Aorta (tissue), 5 donors: ENCODE data around the gene TESPA1. TPM values are rescaled to one million over a fixed set of nuclear protein-coding genes. Genes with fewer than 3 reads are reported as not detected.

Source experiments
- ATAC-seq: fragments of 200-7000 bp; cut with Tn5 transposase; one replicate; pipeline ENCODE4 v1.9.1; 2022; ENCODE audit warnings: moderate library complexity; ENCODE audit not compliant: low FRiP score
- DNase-seq, 2 donors: peaks; one replicate each; pipeline ENCODE4 v3.0.0-alpha.2; 2020
- H3K27ac ChIP-seq, 2 donors: one replicate each; pipeline ENCODE4 v1.5.1; 2013; ENCODE audit warnings: low read length in 2 of 2, mild to moderate bottlenecking in 2 of 2, moderate library complexity in 2 of 2, control low read depth in 1 of 2, inconsistent platforms in 1 of 2, low read depth in 1 of 2
- H3K27me3 ChIP-seq, 2 donors: one replicate each; pipeline ENCODE4 v1.6.1; 2013; ENCODE audit warnings: control low read depth in 1 of 2, low read length in 1 of 2, mild to moderate bottlenecking in 1 of 2, moderate library complexity in 1 of 2; ENCODE audit not compliant: insufficient read depth in 2 of 2, control insufficient read depth in 1 of 2
- H3K36me3 ChIP-seq, 2 donors: one replicate each; pipeline ENCODE4 v1.6.1; 2013; ENCODE audit warnings: control low read depth in 1 of 2, low read length in 1 of 2, mild to moderate bottlenecking in 1 of 2; ENCODE audit not compliant: insufficient read depth in 2 of 2, control insufficient read depth in 1 of 2
- H3K4me1 ChIP-seq, 2 donors: one replicate each; pipeline ENCODE4 v1.6.1; 2013; ENCODE audit warnings: low read length in 2 of 2, control low read depth in 1 of 2, mild to moderate bottlenecking in 1 of 2, moderate library complexity in 1 of 2; ENCODE audit not compliant: insufficient read depth in 2 of 2, control insufficient read depth in 1 of 2
- H3K4me3 ChIP-seq, 2 donors: one replicate each; pipeline ENCODE4 v1.5.1; 2013; ENCODE audit warnings: low read length in 2 of 2, control low read depth in 1 of 2, mild to moderate bottlenecking in 1 of 2
- H3K9me3 ChIP-seq: one replicate; pipeline ENCODE4 v1.6.1; 2013; ENCODE audit warnings: mild to moderate bottlenecking, low read length; ENCODE audit not compliant: control insufficient read depth
- WGBS, 2 donors: extraction: QIAGEN DNeasy Blood & Tissue Kit; methylation state at CpG; one replicate each; pipeline ENCODE4 v1.1.7; 2013; 5-methylcytosine and 5-hydroxymethylcytosine counted together
- intact Hi-C, 2 donors: fragments of 100-400 bp; cut with DNase I; formaldehyde crosslinking; loops; one replicate each; pipeline versions ENCODE4 v1.14.2 to v1.15.0; 2022
- polyA plus RNA-seq, 2 donors: library from polyadenylated mRNA; stranded (reverse); fragments of 200-250 nt; gene quantifications; one replicate each; pipeline ENCODE4 v1.2.3, GENCODE V29; 2013
- total RNA-seq, 2 donors: library from RNA; stranded (reverse); fragmentation: NEBNext Ultra II Directional; extraction: Animal tissue kit (Norgen Biotek cat#: 25700); gene quantifications; one replicate each; pipeline ENCODE4 v1.2.1, GENCODE V29; 2021
- donor health status: healthy with polysubstance abuse.
- donor health status: Bipolar disorder and iron deficiency.
- donor health status: DM: no; HTN: no; CAD: no.
- donor health status: DM: no; HTN: no; CAD: no.
- donor health status: DM: yes; HTN: yes; CAD: no.

TESPA1 gene
- total and polyA plus RNA-seq, 4 donors = 0.26 to 2.1 (median 1.0) TPM

GRCh38 chr12:54932691-54933090 lies 51.9 kb downstream of the TESPA1 start:
- no peak overlapping the region for H3K4me3 ChIP-seq
- no peaks in the 10 kb centered on the region for H3K27me3 ChIP-seq
- H3K36me3 ChIP-seq = no peaks in the 10 kb centered on the region
- no peaks in the 10 kb centered on the region for H3K9me3 ChIP-seq
- H3K27ac ChIP-seq = no peak overlapping the region
- DNase-seq (no peak), ATAC-seq (no peak)
- intact Hi-C loops = no loop called here
- H3K4me1 ChIP-seq = no peaks in the 10 kb centered on the region
- 47 to 55% methylated on average over 2 of the region's 2 CpGs for WGBS, 2 donors

- Histone ChIP-seq H3K36me3 (no peaks in the 10 kb centered on the region), H3K4me3 (no peak overlapping the region), H3K9me3 (no peaks in the 10 kb centered on the region), H3K4me1 (no peaks in the 10 kb centered on the region), H3K27ac (no peak overlapping the region), H3K27me3 (no peaks in the 10 kb centered on the region)
- whole genome bisulfite sequencing, 2 donors = 94 to 95% methylated on average over 4 of the region's 4 CpGs
- intact Hi-C loops = no loop called here
- ATAC-seq (no peak), DNase-seq (no peak)
Observed at GRCh38 chr12:54932038-54932437, 52.5 kb downstream of the TESPA1 start.

GRCh38 chr12:54929998-54930397 lies 54.6 kb downstream of the TESPA1 start:
- intact Hi-C loops = no loop called here
- Histone ChIP-seq H3K27ac (no peak overlapping the region), H3K4me1 (no peaks in the 10 kb centered on the region), H3K4me3 (no peak overlapping the region), H3K9me3 (no peaks in the 10 kb centered on the region), H3K36me3 (no peaks in the 10 kb centered on the region), H3K27me3 (no peaks in the 10 kb centered on the region)
- no peak for ATAC-seq
- no peak for DNase-seq
- WGBS, 2 donors = 70 to 71% methylated on average over 3 of the region's 3 CpGs

GRCh38 chr12:54926246-54926645 lies 58.3 kb downstream of the TESPA1 start:
- no peak for DNase-seq
- Histone ChIP-seq H3K4me3 (no peak overlapping the region), H3K27ac (no peak overlapping the region), H3K36me3 (no peaks in the 10 kb centered on the region), H3K9me3 (no peaks in the 10 kb centered on the region), H3K27me3 (no peaks in the 10 kb centered on the region), H3K4me1 (no peaks in the 10 kb centered on the region)
- intact Hi-C loops = no loop called here
- ATAC-seq = no peak
- WGBS, 2 donors = 84 to 88% methylated on average over 1 of the region's 1 CpG

GRCh38 chr12:54924972-54925707 lies 59.4 kb downstream of the TESPA1 start:
- intact Hi-C loops = no loop called here
- Histone ChIP-seq H3K27me3 (no peaks in the 10 kb centered on the region), H3K36me3 (no peaks in the 10 kb centered on the region), H3K4me3 (no peak overlapping the region), H3K4me1 (no peaks in the 10 kb centered on the region), H3K9me3 (no peaks in the 10 kb centered on the region), H3K27ac (no peak overlapping the region)
- ATAC-seq (no peak), DNase-seq (no peak)
- 61% methylated on average over 8 of the region's 8 CpGs for WGBS, 2 donors

- WGBS, 2 donors = 85 to 86% methylated on average over 21 of the region's 21 CpGs
- no peaks in the 10 kb centered on the region for H3K36me3 ChIP-seq
- no peaks in the 10 kb centered on the region for H3K4me1 ChIP-seq
- no peak overlapping the region for H3K27ac ChIP-seq
- H3K9me3 ChIP-seq = no peaks in the 10 kb centered on the region
- intact Hi-C loops = no loop called here
- DNase-seq (peak in 1 of 2 donors; percentile 71), ATAC-seq (no peak)
- H3K4me3 ChIP-seq = no peak overlapping the region
- H3K27me3 ChIP-seq = no peaks in the 10 kb centered on the region
Observed at GRCh38 chr12:54917001-54917488, 67.5 kb downstream of the TESPA1 start.

Other genes with a start within 250 kb of the TESPA1 start
- gene MUCL1, start 130.2 kb downstream of the TESPA1 start, total RNA-seq = not detected
- gene MUCL1, start 130.2 kb downstream of the TESPA1 start, polyA plus RNA-seq = not detected
- not detected for gene NEUROD4, start 35.2 kb upstream of the TESPA1 start, total RNA-seq
- not detected for gene NEUROD4, start 35.2 kb upstream of the TESPA1 start, polyA plus RNA-seq
- not detected for gene OR9K2, start 141.6 kb upstream of the TESPA1 start, total RNA-seq
- gene OR9K2, start 141.6 kb upstream of the TESPA1 start, polyA plus RNA-seq = not detected
- not detected for gene OR10A7, start 236.3 kb upstream of the TESPA1 start, total RNA-seq
- gene OR10A7, start 236.3 kb upstream of the TESPA1 start, polyA plus RNA-seq = not detected